Epithelial cell of proximal tubule (primary cell): ENCODE results near the gene ZNF384. TPM values are rescaled to one million over a fixed set of nuclear protein-coding genes. Genes with fewer than 3 reads are reported as not detected.

Experiments
- DNase-seq: peaks from one replicate; pipeline ENCODE4 v3.0.0-alpha.2; 2011; ENCODE audit warnings: low read depth
- H3K4me3 ChIP-seq: 2 replicates; pipeline ENCODE4 v1.5.1; 2011; ENCODE audit warnings: low read depth, mild to moderate bottlenecking, low read length
- CTCF ChIP-seq: conservative IDR thresholded peaks from 2 replicates; pipeline ENCODE4 v1.5.1; 2012; ENCODE audit warnings: low read depth, mild to moderate bottlenecking, low read length
- total RNA-seq: library from RNA; depleted of rRNA; stranded (reverse); fragments of >200 nt; gene quantifications from 2 replicates; pipeline ENCODE4 v1.2.3, GENCODE V29; 2015

The ZNF384 gene
- total RNA-seq, 1 donor from 2014 or later, result 19.9 TPM

DNA sequence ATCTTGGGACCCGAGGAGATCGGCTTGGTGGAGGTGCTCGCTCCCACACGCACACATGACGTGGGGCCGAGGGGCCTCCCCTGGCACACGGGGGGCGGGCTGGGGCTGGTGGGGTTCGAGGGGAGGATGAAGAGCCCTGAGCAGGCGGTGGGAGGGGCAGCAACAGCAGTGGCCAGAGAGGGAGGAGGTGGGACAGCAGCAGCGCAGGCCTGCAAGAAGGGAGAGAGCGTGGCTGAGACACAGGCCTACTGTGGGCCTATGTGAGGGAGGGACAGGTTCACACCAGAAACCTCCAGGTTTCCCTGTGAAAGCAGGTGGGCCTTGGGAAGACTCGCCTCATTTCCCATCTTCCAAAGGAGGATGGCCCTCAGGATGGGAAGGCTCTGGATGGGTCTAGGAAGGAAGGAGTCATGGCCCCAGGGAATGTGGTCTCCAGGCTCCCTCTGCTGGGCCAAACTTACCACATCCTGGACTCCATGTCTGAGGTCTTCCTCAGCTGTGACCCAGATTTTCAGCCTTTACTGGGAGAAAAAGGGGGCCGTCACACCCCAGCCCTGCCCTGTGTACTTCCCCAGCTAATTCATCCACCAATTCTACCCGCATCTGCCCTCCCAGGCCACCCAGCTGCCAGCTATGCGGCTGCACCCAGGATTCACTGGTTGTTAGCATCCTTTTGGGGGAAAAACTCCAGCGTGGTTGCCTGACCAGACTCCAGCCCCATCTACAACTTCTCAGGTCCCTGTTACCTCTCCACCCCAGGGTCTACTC, 8.6 kb upstream of the ZNF384 start:
- TF ChIP-seq CTCF, result peak; percentile 74

DNA sequence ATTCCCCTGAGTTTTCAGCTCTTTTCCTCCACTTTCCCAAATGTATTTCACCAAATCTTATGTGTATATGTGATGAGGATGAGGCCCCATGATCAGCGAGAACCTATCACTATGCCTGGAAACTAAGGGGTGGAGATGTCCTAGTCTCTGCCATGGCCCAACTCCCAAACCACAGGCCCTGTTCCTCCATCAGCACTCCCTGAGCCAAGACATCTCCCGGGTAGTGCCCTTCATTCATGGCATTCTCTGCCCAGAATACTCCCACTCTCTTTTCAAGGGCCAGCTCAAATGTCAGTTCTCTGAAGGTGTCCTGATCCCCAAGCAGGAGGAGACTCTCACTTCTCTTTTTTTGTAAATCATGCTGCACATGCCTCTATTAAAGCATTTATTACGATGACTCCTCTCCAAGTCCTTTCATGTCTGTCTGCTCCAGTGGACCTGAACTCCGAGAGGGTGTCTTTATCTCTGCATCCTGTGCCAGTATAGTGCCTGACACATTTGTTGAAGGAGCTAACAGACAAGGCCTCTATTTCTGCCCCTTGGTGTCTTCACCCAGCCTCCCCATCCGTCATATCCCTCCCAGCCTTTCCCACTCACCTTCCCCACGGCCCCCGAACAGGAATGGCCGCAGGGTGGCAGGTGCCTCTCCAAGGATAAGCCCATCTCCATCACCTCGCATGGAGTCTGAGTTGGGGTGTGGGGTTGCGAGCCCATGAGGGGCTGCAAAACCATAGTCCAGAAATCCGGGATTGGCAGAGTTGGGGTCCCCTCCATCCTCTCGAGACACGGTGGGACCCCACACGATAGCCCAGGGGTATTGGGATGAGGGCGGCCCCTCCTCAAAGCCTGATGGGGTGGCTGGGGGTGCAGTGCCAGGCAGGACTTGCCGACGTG, 7.8 kb upstream of the ZNF384 start:
- DNase-seq, result no peak
- no peak overlapping the region for H3K4me3 ChIP-seq
- no peak for TF ChIP-seq CTCF

More for the DNA sequence above, 8.6 kb upstream of the ZNF384 start:
- no peak overlapping the region for H3K4me3 ChIP-seq
- DNase-seq, result no peak

DNA sequence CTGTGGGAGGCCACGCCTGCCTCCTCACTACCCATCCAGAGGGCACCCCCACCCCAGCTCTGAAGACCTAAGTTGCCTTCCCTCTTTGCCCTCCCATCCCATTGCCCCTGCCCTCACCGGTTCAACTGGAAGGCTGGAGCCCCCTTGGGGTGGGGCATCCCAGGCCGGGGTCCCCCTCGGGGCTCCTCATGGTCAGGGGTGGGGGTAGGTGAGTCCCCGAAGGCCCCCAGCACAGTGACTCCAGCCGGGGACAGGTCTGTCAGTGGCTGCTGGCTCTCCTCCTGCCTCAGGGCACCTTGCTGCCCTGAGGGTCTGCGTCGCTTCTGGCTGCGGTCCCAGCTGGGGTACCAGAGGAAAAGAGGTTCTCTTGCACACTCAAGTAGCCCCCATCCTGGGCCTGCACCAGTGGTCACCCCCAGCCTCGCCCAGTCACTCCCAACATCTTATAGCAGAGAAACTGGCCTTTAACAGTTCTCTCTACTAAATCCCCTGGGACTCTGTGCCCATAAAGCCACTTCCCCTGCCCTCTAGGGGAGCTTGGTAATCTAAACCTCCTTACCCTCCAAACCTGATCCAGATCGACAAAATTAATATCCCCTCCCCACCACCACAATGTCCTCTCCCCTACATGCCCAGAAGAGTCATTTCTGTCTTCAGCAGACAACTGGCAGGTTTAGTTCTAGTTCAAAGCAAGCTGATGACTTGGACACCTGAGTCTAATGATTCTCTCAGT, 6.3 kb upstream of the ZNF384 start:
- DNase-seq, result no peak
- no peak overlapping the region for H3K4me3 ChIP-seq
- no peak for TF ChIP-seq CTCF

DNA sequence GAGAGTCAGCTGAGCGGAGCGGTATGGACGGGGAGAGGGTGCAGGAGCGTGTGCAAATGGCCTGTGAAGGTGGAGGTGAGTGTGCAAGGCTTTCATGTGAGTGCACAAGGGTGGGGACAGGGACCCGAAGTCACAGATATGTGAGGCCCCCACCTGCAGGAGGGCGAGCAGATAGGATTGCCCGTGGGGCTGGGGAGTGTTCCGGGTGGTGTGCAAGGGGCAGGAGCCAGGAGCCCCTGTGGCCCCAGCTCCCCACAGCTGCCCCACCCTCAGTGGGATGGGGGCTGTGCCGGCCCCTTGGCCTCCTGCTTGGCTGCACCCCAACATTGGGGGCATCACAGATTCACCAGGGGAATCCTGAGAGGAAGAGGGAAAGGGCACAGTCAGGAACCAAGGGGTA, 5.5 kb upstream of the ZNF384 start:
- no peak for DNase-seq
- no peak for TF ChIP-seq CTCF
- no peak overlapping the region for H3K4me3 ChIP-seq

DNA sequence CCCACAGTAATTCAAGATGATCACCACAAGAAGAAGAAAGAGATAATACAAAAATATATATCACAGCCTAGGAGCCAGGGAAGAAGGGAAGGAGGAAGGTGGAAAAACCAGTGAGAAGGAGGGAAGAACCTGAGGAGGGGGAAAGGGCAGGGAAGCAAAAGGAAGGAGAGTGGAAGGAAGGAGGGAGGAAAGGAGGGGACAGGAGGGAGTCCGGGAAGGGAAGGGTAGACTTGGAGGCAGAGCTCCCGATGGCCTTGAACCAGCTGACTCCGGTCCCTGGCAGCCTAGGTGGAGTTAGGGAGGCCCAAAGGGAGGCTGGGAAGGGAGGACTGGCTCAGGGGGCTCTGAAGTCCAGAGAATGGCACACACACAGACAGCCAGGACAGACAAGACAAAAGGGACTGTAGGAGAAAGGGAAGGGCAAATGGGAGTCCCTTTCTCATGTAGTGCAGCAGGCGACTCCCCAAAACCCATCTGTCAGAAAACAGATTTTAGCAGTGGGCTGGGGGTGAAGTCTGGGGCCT, 4.7 kb upstream of the ZNF384 start:
- TF ChIP-seq CTCF, result no peak
- no peak for DNase-seq
- H3K4me3 ChIP-seq, result no peak overlapping the region

- no peak for TF ChIP-seq CTCF
- H3K4me3 ChIP-seq, result no peak overlapping the region
- no peak for DNase-seq
These were observed 3.7 kb upstream of the ZNF384 start for GRCh38 chr12:6692888-6693287.
